Inflammatory macrophage (primary cell): Measurements from ENCODE around the gene AK9.
"Not testable (repeated sequence)": the region's sequence is repeated elsewhere in the genome, so short reads cannot be mapped to it uniquely, and the experiment has no call there.

Experiments used
- DNase-seq, 2 donors: peaks; one replicate each; pipeline ENCODE4 v3.0.0-alpha.2; 2020 to 2022
- total RNA-seq, 18 experiments: gene quantifications; one replicate each; lab custom pipeline; 2026; ENCODE audit warnings: mixed read lengths in 6 of 18, inconsistent platforms in 2 of 18; lab: John Stamatoyannopoulos, UW

AK9 gene
- total RNA-seq = 1.6 to 9.6 (median 5.3) reads per million in 18 experiments

- DNase-seq = peak; percentile 97
Measured at GRCh38 chr6:109690737-109691621, at the start of gene AK9, which contains the start of gene FIG4. TSS of gene AK9 (minus strand) at chr6:109691202. CDS start at chr6:109675745, 15,457 bp downstream. TSS of gene FIG4 (plus strand) at chr6:109691296. CDS start at chr6:109691436, 140 bp downstream.

- DNase-seq = peak; percentile 74 to 80
Measured at GRCh38 chr6:109740787-109741186, 49.8 kb upstream of the AK9 start.

GRCh38 chr6:109739686-109740085 is 48.7 kb upstream of the AK9 start:
- DNase-seq = no peak

GRCh38 chr6:109738667-109739066 is 47.7 kb upstream of the AK9 start:
- no peak for DNase-seq

GRCh38 chr6:109738255-109738654 is 47.3 kb upstream of the AK9 start:
- DNase-seq = no peak

GRCh38 chr6:109736273-109737025 is 45.4 kb upstream of the AK9 start:
- DNase-seq = no peak

- DNase-seq = not testable (repeated sequence)
Measured at GRCh38 chr6:109725250-109725649, 34.2 kb upstream of the AK9 start.

GRCh38 chr6:109722564-109723254 is 31.7 kb upstream of the AK9 start:
- no peak for DNase-seq

GRCh38 chr6:109722011-109722410 is 31.0 kb upstream of the AK9 start:
- DNase-seq = no peak

- no peak for DNase-seq
Measured at GRCh38 chr6:109720311-109720710, 29.3 kb upstream of the AK9 start.

GRCh38 chr6:109718991-109719390 is 28.0 kb upstream of the AK9 start:
- no peak for DNase-seq

- peak in 1 of 2 donors; percentile 30 for DNase-seq
Measured at GRCh38 chr6:109717971-109718370, 27.0 kb upstream of the AK9 start.

GRCh38 chr6:109715616-109716015 is 24.6 kb upstream of the AK9 start:
- DNase-seq = no peak

GRCh38 chr6:109714611-109715010 is 23.6 kb upstream of the AK9 start:
- no peak for DNase-seq

GRCh38 chr6:109714166-109714565 is 23.2 kb upstream of the AK9 start:
- no peak for DNase-seq

- no peak for DNase-seq
Measured at GRCh38 chr6:109713097-109713496, 22.1 kb upstream of the AK9 start.

- not testable (repeated sequence) for DNase-seq
Measured at GRCh38 chr6:109708099-109708498, 17.1 kb upstream of the AK9 start.

GRCh38 chr6:109706513-109706912 is 15.5 kb upstream of the AK9 start:
- DNase-seq = no peak

- peak; percentile 89 to 91 for DNase-seq
Measured at GRCh38 chr6:109705258-109705657, 14.3 kb upstream of the AK9 start.

- peak; percentile 71 to 83 for DNase-seq
Measured at GRCh38 chr6:109702791-109703190, 11.8 kb upstream of the AK9 start.

- DNase-seq = peak; percentile 88
Measured at GRCh38 chr6:109701774-109702173, 10.8 kb upstream of the AK9 start.

GRCh38 chr6:109701221-109701620 is 10.2 kb upstream of the AK9 start:
- DNase-seq = peak; percentile 21 to 66

GRCh38 chr6:109696355-109696754 is 5.4 kb upstream of the AK9 start:
- no peak for DNase-seq
